GM19395 (cell line): ENCODE measurements around the gene SPAG17.
"Not testable (repeated sequence)": the region's sequence is repeated elsewhere in the genome, so short reads cannot be mapped to it uniquely, and the experiment has no call there.

Experiments
- ATAC-seq: cut with Tn5 transposase; IDR thresholded peaks from one replicate; pipeline ENCODE4 v1.9.1; 2021; ENCODE audit warnings: mild to moderate bottlenecking, moderate library complexity; ENCODE audit not compliant: unreplicated experiment

The SPAG17 gene

GRCh38 chr1:117985973-117986372 is 199.1 kb downstream of the SPAG17 start:
- peak; percentile 72 for ATAC-seq

- ATAC-seq: no peak
These were observed 199.8 kb downstream of the SPAG17 start for GRCh38 chr1:117985239-117985638.

- ATAC-seq: no peak
These were observed 203.4 kb downstream of the SPAG17 start for GRCh38 chr1:117981455-117982192.

- no peak for ATAC-seq
These were observed 208.6 kb downstream of the SPAG17 start for GRCh38 chr1:117976381-117976780.

DNA sequence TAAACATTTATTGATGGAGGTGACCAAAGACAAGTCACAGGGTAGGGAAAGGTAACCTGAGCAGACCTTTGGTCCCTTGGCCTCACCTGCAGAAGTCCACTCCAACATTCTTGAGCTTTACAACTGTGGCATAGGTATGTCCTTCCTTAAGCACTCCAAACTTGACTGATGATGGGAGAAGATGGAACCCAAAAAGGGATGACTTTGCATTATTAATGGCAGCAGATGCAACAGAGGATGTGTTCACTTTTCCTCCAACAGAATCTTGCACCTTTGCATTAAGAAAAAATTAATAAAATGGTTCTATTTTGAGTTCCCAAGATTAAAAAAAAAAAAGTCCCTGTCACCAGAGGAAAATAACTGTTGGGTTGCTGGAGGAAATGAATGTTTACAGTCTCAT is 213.3 kb downstream of the SPAG17 start:
- no peak for ATAC-seq

DNA sequence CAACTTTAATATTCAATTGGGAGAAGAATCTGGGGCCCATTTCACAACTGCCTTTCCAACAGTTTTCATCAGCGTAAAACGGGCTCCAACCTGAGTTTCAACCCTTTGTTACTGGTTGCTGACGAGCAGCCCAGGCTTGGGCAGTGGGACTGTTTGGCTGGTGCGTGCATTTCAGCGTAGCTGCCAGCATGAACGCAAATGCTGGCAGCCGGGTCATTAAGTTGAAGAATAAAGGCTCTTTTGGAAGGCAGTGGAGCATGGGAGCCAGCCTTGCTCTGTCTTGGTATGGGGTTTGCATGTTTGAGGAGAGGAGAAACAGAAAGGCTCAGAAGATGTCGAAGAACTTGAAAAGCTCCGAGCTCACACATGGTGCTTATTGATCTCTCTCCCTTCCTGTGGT is 214.8 kb downstream of the SPAG17 start:
- ATAC-seq: no peak

DNA sequence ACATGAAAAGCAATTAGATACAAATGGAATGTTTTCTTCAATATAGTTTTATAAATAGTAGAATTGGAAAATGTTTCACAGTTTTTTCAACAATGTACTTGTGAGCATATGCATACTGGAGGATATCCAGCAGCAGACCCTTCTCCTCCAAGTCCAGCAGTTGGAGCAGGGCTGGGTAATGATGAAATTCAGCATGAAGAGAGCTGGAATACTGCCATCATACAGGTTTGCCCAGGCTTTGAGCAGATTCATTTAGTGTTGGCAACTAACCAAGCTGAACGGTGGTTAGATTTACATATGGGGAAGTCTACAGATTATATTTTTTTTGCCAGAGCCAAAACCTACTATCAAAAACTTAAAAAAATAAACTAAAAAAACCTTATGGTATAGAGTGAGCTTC is 217.1 kb downstream of the SPAG17 start:
- ATAC-seq: no peak

GRCh38 chr1:117967477-117967876 is 217.6 kb downstream of the SPAG17 start:
- no peak for ATAC-seq

DNA sequence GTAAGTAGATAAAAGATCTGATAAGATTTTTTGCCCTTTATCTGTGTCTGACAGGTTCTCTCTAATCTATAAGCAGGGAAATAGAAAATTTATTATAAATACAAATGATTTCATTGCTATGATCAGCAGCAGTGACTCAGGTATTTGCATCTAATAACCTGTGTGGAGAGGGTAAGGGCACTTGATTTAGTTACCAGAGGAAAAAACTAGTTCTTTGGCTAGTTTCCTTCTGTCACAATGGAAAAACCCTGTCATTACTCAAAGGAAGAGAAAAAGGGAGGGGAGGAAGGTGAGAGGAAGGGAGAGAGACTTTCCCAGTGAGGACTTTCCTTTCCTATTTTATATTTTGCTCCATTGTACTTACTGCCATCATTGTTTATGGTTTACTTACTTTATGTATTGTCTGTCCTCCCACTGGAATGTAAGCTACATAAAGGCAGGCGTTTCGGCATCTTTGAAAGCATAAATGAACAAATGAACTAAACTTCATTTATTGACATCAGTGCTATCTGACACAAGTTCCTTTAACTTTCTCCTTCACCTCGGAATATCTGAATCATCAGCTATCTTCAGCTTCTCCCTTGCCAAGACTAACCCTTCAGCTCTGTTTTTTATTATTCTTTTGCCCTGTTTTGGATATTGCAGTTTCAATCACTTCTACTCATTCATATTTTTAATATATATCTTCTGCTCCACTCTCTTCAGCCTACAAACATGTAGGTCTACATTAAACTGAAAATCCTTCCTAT is 220.6 kb downstream of the SPAG17 start:
- ATAC-seq: no peak

GRCh38 chr1:117959364-117959763 is 225.7 kb downstream of the SPAG17 start:
- no peak for ATAC-seq

GRCh38 chr1:117952386-117952785 is 232.6 kb downstream of the SPAG17 start:
- ATAC-seq: no peak

GRCh38 chr1:117942293-117942692 is 242.7 kb downstream of the SPAG17 start:
- no peak for ATAC-seq

DNA sequence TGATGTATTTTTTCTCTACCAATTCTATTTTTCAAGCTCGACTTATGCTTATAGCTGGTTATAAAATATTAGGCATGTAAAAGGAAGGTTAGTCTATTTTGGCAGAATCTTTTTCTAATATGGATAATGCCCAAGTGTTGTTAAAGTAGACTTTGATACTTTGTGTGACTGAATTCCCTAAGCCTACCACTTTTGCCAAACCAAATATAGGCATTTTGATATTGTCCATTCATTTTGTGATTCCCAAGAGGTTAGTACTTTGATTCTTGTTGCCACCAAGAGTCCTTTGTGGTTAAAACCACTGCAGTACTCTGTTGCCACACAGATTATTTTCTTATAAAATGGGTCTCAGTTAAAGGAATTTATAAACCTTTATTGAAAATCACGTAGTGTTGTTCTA is 251.3 kb downstream of the SPAG17 start:
- ATAC-seq: no peak

DNA sequence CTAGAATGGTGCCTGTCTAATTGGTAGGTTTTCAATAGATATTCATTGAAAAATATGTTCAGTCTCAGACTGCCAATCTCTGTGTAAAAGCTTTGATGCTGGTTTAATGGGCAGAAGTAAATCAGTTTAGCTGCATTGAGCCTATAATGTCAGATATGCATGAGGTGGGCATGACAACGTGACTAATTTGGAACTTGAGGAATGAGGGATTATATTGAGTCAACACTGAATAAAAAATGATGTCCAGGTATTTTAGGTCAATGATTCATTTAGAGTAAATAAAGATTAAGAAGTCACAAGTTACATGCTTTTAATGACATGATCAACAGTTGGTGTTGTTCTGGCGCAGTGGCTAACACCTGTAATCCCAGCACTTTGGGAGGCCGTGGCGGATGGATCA is 252.5 kb downstream of the SPAG17 start:
- ATAC-seq: no peak

GRCh38 chr1:117930484-117930883 is 254.5 kb downstream of the SPAG17 start:
- ATAC-seq: no peak

DNA sequence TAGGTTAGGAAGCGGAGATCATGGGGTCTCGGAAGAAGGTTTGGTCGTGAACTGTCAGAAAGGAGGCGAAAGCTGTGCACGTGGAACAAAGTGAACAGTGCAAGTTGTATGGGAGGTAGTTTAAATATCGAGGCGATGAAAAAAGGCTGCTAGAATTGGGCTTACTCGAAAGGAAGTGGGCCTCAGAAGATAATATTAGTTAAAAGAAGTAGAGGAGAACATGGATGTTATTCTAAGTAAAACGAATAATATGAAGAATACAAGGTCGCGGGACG is 254.9 kb downstream of the SPAG17 start:
- peak; percentile 4 for ATAC-seq

GRCh38 chr1:117929343-117930172 is 255.5 kb downstream of the SPAG17 start, which contains the start of the genes GDAP2 and WDR3:
GDAP2 (minus strand) TSS chr1:117929621; CDS start chr1:117920357, 9,264 bp downstream.
WDR3 (plus strand) TSS chr1:117929739; CDS start chr1:117933320, 3,581 bp downstream.
- peak; percentile 92 for ATAC-seq

- ATAC-seq: peak; percentile 51
These were observed 256.1 kb downstream of the SPAG17 start for GRCh38 chr1:117928881-117929342.

DNA sequence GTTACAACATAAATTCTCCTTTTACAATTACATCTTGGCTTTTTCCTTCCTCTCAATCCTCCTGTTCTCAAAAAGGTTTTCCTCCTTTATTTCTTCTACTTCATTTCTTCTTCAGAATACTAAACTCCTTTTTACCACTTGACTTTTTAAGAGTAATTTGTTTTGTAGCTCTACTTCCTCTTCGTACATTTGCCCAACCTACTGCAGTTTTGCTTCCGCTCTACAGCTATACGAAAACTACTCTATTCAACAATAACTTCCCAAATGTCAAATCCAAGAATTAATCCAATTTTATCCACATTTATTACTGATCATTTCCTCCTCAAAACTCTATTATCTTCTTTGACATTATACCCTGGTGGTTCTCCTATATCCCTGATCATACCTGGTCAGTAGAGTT is 259.0 kb downstream of the SPAG17 start:
- no peak for ATAC-seq

- ATAC-seq: not testable (repeated sequence)
These were observed 262.3 kb downstream of the SPAG17 start for GRCh38 chr1:117922717-117923116.

- no peak for ATAC-seq
These were observed 263.0 kb downstream of the SPAG17 start for GRCh38 chr1:117921991-117922390.
